Heart left ventricle (tissue), 16 donors: ENCODE data around the gene LYSMD3. TPM values are rescaled to one million over a fixed set of nuclear protein-coding genes. Genes with fewer than 3 reads are reported as not detected.

Experiments
- ATAC-seq, 4 donors: fragments of 200-7000 bp; cut with Tn5 transposase; one replicate each; pipeline ENCODE4 v1.9.1; 2020 to 2022; ENCODE audit warnings: moderate library complexity in 4 of 4, mild to moderate bottlenecking in 3 of 4, moderate number of reproducible peaks in 1 of 4
- DNase-seq, 5 donors: peaks; one replicate each; pipeline ENCODE4 v3.0.0-alpha.2; 2020
- H3K27ac ChIP-seq, 12 donors: fragments of 200-600 bp; sonication (generic) in 4 of 12; one replicate each; pipeline versions ENCODE4 v1.5.0 to v1.8.0; 2016 to 2022; ENCODE audit warnings: mild to moderate bottlenecking in 2 of 12
- H3K27me3 ChIP-seq, 9 donors: fragments of 200-600 bp; sonication (generic) in 2 of 9; one replicate each; pipeline versions ENCODE4 v1.5.1 to v1.8.0; 2016 to 2022; ENCODE audit warnings: mild to moderate bottlenecking in 3 of 9
- H3K36me3 ChIP-seq, 9 donors: fragments of 200-600 bp; sonication (generic) in 2 of 9; one replicate each; pipeline versions ENCODE4 v1.5.0 to v1.8.0; 2018 to 2022; ENCODE audit warnings: mild to moderate bottlenecking in 2 of 9
- H3K4me1 ChIP-seq, 12 donors: fragments of 200-600 bp; sonication (generic) in 4 of 12; one replicate each; pipeline versions ENCODE4 v1.5.0 to v1.8.0; 2016 to 2022; ENCODE audit warnings: mild to moderate bottlenecking in 3 of 12
- H3K4me3 ChIP-seq, 12 donors: fragments of 200-600 bp; sonication (generic) in 4 of 12; one replicate each; pipeline versions ENCODE4 v1.5.0 to v1.8.0; 2017 to 2022; ENCODE audit warnings: mild to moderate bottlenecking in 9 of 12, moderate library complexity in 4 of 12
- H3K9me3 ChIP-seq, 12 donors: fragments of 200-600 bp; sonication (generic) in 4 of 12; one replicate each; pipeline versions ENCODE4 v1.5.0 to v1.8.0; 2016 to 2022; ENCODE audit warnings: mild to moderate bottlenecking in 1 of 12
- CTCF ChIP-seq, 12 donors: fragments of 200-600 bp; sonication (generic) in 4 of 12; IDR thresholded peaks; one replicate each; pipeline versions ENCODE4 v1.5.0 to v1.8.0; 2018 to 2022; ENCODE audit warnings: antibody characterized with exemption in 12 of 12, mild to moderate bottlenecking in 5 of 12
- POLR2A ChIP-seq, 2 donors: fragments of 450-650 bp; IDR thresholded peaks; one replicate each; pipeline ENCODE4 v1.6.1; 2017; ENCODE audit warnings: antibody characterized with exemption in 2 of 2, mild to moderate bottlenecking in 2 of 2, moderate library complexity in 2 of 2
- WGBS, 4 donors: extraction: QIAGEN DNeasy Blood & Tissue Kit in 2 of 4; methylation state at CpG; one replicate each; pipeline versions ENCODE4 v1.1.5 to v1.1.7; 2013 to 2018; 5-methylcytosine and 5-hydroxymethylcytosine counted together
- intact Hi-C, 10 donors: fragments of 100-400 bp; cut with DNase I; formaldehyde crosslinking; loops; one replicate each; pipeline versions ENCODE4 v1.11.1 to v1.14.2; 2022
- polyA plus RNA-seq, 2 donors: library from polyadenylated mRNA; stranded (reverse); fragments of 200-250 nt; gene quantifications; one replicate each; pipeline ENCODE4 v1.2.3, GENCODE V29; 2013
- total RNA-seq, 9 donors: library from RNA; depleted of rRNA in 2 of 9; stranded (reverse); fragments of >200 nt in 2 of 9; fragmentation: NEBNext Ultra II Directional in 3 of 9; extraction: Animal tissue kit (Norgen Biotek cat#: 25700) in 3 of 9; gene quantifications; one replicate each; pipeline versions ENCODE4 v1.1.0 to v1.2.4, GENCODE V29; 2016 to 2023
- donor health status: ischemic (EF 13 %, LVEDD 7.1; RV severe dilation, severe dysfunction).
- donor health status: healthy with polysubstance abuse.
- donor health status: DM: no; HTN: yes; CAD: no.
- donor health status: DM: no; HTN: no; CAD: no.
- donor health status: ischemic (EF 25% LVEDD 6.9; RV normal size, moderate dysfunction).
- donor health status: ischemic (EF 25% LVEDD 5.7; RV mildly dilated, moderate dysfunction).
- donor health status: healthy.
- donor health status: DM: yes; HTN: yes; CAD: no.
- donor health status: ischemic (EF 35%, LVEDD 5.7; RV mildly dilated, moderate dysfunction).
- donor health status: nonischemic (EF 11% LVEDD 7.7; RV severe dilation, severe dysfunction).
- donor health status: DM: yes; HTN: yes; CAD: no.
- donor health status: PGD.
- donor health status: ischemic (EF 29% LVEDD 5.4; RV normal size, mild dysfunction).
- donor health status: nonischemic (EF 23%, LVEDD 6.1; RV moderate dilation, normal function).

The LYSMD3 gene
- total and polyA plus RNA-seq, 11 donors = 5.4 to 23.3 (median 18.4) TPM

GRCh38 chr5:90495146-90495545 lies 34.2 kb downstream of the LYSMD3 start:
- H3K27me3 ChIP-seq = no peaks in the 10 kb centered on the region
- 90 to 95% (median 94%) methylated on average over 1 of the region's 1 CpG for WGBS, 4 donors
- H3K4me1 ChIP-seq = no peaks in the 10 kb centered on the region
- DNase-seq (no peak), ATAC-seq (no peak)
- intact Hi-C loops = no loop called here
- H3K36me3 ChIP-seq = no peaks in the 10 kb centered on the region
- no peak overlapping the region for H3K27ac ChIP-seq
- no peak for TF ChIP-seq POLR2A (IDR thresholded peaks at IDR 0.05)
- TF ChIP-seq CTCF (IDR thresholded peaks at IDR 0.05) = no peak
- H3K9me3 ChIP-seq = peaks cover 0 to 15% (median 0%) of the 10 kb centered on the region in 12 donors
- H3K4me3 ChIP-seq = no peak overlapping the region

GRCh38 chr5:90494043-90494442 lies 35.3 kb downstream of the LYSMD3 start:
- no peak for DNase-seq
- Histone ChIP-seq H3K4me1 (no peaks in the 10 kb centered on the region), H3K27ac (no peak overlapping the region)

GRCh38 chr5:90488791-90489190 lies 40.6 kb downstream of the LYSMD3 start:
- Histone ChIP-seq H3K27ac (no peak overlapping the region), H3K9me3 (no peaks in the 10 kb centered on the region), H3K27me3 (no peaks in the 10 kb centered on the region), H3K4me3 (no peak overlapping the region), H3K4me1 (no peaks in the 10 kb centered on the region), H3K36me3 (no peaks in the 10 kb centered on the region)
- TF ChIP-seq CTCF (IDR thresholded peaks at IDR 0.05) (no peak), POLR2A (IDR thresholded peaks at IDR 0.05) (no peak)
- intact Hi-C loops = no loop called here
- 47 to 56% (median 49%) methylated on average over 2 of the region's 2 CpGs for WGBS, 4 donors
- DNase-seq (no peak), ATAC-seq (no peak)

More at GRCh38 chr5:90494043-90494442, 35.3 kb downstream of the LYSMD3 start:
- TF ChIP-seq POLR2A (IDR thresholded peaks at IDR 0.05) = no peak
- no peak for TF ChIP-seq CTCF (IDR thresholded peaks at IDR 0.05)
- H3K27me3 ChIP-seq = no peaks in the 10 kb centered on the region
- H3K9me3 ChIP-seq = peaks cover 0 to 15% (median 0%) of the 10 kb centered on the region in 12 donors
- no peak for ATAC-seq
- no peak overlapping the region for H3K4me3 ChIP-seq
- H3K36me3 ChIP-seq = no peaks in the 10 kb centered on the region
- intact Hi-C loops = no loop called here

GRCh38 chr5:90484540-90484939 lies 44.8 kb downstream of the LYSMD3 start:
- Histone ChIP-seq H3K36me3 (no peaks in the 10 kb centered on the region), H3K4me3 (no peak overlapping the region), H3K4me1 (no peaks in the 10 kb centered on the region), H3K27ac (no peak overlapping the region), H3K9me3 (no peaks in the 10 kb centered on the region), H3K27me3 (no peaks in the 10 kb centered on the region)
- TF ChIP-seq POLR2A (IDR thresholded peaks at IDR 0.05) (no peak), CTCF (IDR thresholded peaks at IDR 0.05) (no peak)
- intact Hi-C loops = no loop called here
- DNase-seq = no peak
- 42 to 55% (median 48%) methylated on average over 3 of the region's 3 CpGs for WGBS, 4 donors
- no peak for ATAC-seq
